ENCODE measurements around the gene SDR42E2. TPM values are rescaled to one million over a fixed set of nuclear protein-coding genes. Genes with fewer than 3 reads are reported as not detected.

The SDR42E2 gene
- not detected for total RNA-seq
- under 1 TPM in 1 of 2 donors, not detected in 1; 0.07 TPM for polyA plus RNA-seq

- Histone ChIP-seq H3K4me3 (ENCODE audit: low read depth in 1 of 3, low read length in 3 of 3) (peak within 1 kb of the TSS in 1 of 3 donors; percentile 12), H3K27me3 (ENCODE audit: control insufficient read depth in 4 of 4, insufficient read depth in 4 of 4, low read length in 3 of 4) (no peaks in the 10 kb centered on the region), H3K9me3 (ENCODE audit: control insufficient read depth in 4 of 4, low read length in 3 of 4) (peaks cover 0 to 3% (median 2%) of the 10 kb centered on the region in 4 donors)
These were observed at the start of gene SDR42E2 for GRCh38 chr16:22161999-22162655. TSS of gene SDR42E2 (plus strand) at chr16:22162506. CDS start at chr16:22165583, 3,077 bp downstream.

More at GRCh38 chr16:22161999-22162655, at the start of gene SDR42E2:
- no peak within 1 kb of the TSS for H3K9ac ChIP-seq (ENCODE audit: low read depth in 1 of 2, low read length in 2 of 2)
- no peak within 1 kb of the TSS for H3K27ac ChIP-seq (ENCODE audit: low read depth in 1 of 2, low read length in 2 of 2)
- 8% methylated on average over 40 of the region's 40 CpGs for WGBS
- DNase-seq (ENCODE audit: low spot score) = no peak
- H3K36me3 ChIP-seq (ENCODE audit: control insufficient read depth in 4 of 4, insufficient read depth in 3 of 4, low read depth in 1 of 4, low read length in 3 of 4) = no peaks in the 10 kb centered on the region
- TF ChIP-seq RXRA (IDR thresholded peaks at IDR 0.05) (no peak), ZBTB33 (IDR thresholded peaks at IDR 0.05) (no peak), REST (IDR thresholded peaks at IDR 0.05) (no peak), FOXA2 (IDR thresholded peaks at IDR 0.05) (no peak), CTCF (IDR thresholded peaks at IDR 0.05; ENCODE audit: low read depth, low read length, missing input control) (no peak), YY1 (IDR thresholded peaks at IDR 0.05) (no peak), MAX (IDR thresholded peaks at IDR 0.05) (no peak), SP1 (IDR thresholded peaks at IDR 0.05) (no peak), JUND (IDR thresholded peaks at IDR 0.05) (no peak), NR2F2 (IDR thresholded peaks at IDR 0.05) (no peak), RAD21 (IDR thresholded peaks at IDR 0.05) (no peak), EGR1 (IDR thresholded peaks at IDR 0.05; ENCODE audit: low read depth in 2 of 2) (no peak), TAF1 (conservative IDR thresholded peaks at IDR 0.05) (no peak), ATF3 (IDR thresholded peaks at IDR 0.05) (no peak)
- peaks cover 0 to 4% (median 1%) of the 10 kb centered on the region in 4 donors for H3K4me1 ChIP-seq (ENCODE audit: control insufficient read depth in 4 of 4, insufficient read depth in 4 of 4, low read length in 3 of 4)
